ENCODE results near the gene DYRK1A.

The DYRK1A gene

DNA sequence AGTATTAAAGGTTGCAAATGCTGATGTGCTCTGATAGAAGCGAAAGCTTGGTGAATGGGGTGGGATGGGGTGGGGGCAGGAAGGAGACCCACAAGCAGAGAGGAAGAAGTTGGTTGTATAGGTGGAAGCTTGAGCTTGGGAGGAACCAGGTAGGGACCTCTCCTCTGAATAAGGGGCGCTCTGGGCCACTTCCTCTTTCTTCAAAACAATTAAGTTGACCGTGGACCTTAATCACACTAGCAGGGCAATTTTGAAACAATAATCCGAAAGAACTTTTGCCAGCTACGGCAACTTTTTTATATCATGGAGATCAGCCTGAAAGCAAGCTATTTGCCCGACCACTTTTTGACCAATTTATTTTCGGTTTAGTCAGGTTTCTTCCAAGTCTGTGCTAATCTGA lies 1.9 kb upstream of the DYRK1A start:
- no peak for DNase-seq

DNA sequence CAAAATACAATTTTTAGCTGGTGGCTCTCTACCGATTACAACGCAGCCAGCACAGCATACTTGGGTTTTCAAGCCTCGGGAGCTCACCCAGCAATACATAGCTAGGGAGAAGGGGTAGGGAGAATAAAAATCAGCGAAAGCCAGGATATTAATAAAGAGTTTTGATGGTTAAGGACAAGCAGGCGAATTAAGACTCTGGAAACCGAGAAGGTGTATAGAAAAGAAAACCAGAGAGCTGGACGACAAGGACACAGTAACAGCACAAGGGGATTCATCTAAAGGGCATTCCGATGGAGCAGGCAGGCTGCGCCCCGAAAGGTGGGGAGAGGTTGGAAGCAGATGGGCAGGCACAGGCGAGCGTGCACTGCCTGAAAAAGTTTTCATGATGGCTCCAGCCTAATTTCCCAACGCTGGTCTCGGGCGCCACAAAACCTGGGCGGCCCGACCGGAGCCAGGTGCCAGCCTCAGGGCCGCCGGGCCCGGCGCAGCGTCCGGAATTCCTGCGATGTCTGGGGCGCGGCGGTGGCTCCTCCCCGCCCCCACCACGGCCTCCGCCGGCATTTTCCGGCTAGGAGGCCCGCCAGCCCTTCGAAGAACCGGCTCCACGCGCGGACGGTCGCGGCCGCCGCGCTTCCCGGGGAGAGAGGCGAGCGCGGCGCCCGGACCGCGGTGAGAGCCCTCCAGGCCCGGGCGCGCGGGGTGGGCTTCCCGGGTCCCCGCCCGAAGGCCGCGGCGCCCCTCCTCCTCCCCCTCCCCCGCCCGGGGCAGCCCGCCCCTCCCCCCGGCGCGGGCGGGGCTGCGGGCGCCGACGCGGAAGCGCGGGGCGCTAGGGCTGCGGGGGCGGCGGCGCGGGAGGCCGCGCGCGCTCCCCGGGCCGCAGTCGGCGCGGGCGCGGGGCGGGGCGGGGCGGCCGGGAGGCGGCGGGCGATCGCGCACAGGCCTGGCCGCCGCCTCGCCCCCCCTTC lies 774 bp upstream of the DYRK1A start:
- peak; percentile 98 for DNase-seq

DNA sequence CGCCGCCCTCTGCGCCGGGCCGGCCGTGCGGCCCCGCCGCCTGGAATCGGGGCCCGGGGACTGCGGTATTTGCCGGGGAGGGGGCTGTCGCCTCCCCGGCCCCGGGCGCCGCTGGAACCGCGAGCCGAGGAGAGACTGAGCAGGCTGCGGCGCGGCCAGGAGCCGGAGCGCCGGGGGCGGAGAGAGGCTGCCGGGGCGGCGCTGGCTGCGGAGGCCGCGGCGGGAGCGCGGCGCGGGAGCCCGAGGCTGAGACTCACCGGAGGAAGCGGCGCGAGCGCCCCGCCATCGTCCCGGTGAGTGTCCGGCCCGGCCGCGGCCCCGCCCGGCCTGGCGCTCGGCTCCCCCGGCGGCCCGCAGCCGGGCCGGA lies 746 bp downstream of the DYRK1A start:
- no peak for DNase-seq

DNA sequence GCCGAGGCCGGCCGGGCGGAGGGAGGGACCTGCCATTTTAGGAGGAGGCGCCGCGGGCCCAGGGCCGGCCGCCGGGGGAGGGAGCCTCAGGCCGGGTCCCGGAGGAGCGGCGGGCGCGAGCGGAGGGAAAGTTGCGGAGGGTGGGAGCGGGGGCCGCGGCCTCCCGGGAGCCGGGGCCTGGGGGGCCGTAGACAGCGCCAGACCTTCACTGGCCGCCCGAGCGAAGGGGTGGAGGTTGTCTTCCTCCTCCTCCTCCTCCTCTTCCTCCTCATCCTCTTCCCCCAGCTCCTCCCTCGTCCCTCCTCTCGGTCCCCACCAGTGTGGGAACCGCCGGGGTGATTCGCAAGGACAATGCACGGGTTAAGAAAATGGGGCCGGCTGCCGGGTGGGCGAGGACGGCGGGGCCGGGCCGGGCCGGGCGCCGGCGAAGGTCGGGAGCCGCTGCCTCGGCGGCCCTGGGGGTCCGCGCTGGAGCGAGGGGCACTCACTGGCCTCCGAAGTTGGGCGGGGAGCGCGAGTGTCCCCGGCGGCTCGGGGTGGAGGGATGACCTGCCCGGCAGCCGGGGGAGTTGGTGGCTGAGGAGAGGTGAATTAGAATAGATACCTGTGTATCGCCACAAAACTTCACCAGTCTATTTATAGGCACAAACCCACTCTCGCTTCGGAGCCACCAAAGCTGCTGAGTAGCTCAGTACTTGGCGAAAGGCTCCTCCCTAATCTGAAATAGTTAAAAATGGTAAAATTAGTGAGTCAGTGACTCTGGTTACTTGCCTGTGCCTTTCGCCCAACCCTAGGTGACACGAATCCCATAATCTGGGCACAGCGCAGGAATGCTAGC lies 1.3 kb downstream of the DYRK1A start:
- peak; percentile 63 for DNase-seq

DNA sequence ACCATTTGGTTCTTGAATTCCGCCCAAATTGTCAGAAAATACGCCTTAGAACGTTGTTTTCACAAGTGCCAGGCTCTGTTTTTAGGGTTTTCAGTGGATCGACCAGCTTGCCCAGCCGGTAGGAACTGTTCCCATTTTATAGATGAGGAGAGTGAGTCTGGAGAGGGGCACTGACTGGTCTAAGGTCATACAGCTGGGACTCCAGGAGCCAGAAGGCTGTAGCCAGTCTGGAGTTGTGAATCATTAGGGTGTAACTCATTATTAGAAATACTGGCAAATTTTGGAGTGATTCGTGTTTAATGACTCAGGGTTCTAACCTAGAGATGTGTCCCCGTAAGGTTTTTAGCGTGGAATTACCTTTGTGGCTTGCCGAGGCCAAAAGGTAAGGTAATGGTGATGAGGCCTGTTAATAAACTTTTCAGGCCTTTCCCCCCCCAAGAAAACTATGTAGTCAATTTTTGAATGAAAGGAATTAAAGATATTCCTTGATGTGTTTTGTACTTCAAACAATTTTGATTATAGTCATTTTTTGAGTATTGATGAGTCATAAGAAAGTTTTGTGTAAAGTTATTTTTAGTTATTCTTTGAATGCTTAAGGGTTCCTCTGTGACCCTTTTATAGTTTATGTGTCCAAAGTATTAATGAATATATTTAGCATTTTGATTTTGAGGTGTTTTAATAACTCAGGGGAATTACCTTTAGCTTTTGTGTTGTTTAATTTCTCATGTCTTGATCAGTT lies 2.1 kb downstream of the DYRK1A start:
- DNase-seq = no peak

DNA sequence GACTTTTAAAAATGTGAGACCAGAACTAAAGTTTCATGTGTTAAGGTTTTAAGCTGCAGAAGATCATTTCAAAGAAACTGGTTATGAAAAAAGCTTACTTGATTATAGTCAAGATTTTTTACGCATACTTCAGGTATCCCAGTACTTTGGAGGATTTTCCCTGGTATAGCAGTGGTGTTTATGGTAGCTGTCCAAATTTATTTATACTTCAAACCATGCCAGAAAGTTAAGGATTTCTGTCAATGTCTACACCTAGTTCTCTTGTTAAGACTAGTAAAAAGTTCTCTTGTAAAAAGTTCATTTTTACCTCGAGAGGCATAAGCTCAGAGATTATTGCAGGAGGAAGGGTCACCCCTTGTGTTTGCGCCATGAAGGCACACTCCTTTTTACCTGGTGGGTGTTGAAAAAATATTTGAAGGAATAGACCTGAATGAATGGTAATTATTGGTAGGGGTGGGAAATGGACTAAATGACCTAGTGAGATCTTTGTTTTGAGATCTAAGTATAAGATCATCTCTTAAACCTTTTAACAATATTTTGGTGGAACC lies 2.8 kb downstream of the DYRK1A start:
- DNase-seq = no peak

DNA sequence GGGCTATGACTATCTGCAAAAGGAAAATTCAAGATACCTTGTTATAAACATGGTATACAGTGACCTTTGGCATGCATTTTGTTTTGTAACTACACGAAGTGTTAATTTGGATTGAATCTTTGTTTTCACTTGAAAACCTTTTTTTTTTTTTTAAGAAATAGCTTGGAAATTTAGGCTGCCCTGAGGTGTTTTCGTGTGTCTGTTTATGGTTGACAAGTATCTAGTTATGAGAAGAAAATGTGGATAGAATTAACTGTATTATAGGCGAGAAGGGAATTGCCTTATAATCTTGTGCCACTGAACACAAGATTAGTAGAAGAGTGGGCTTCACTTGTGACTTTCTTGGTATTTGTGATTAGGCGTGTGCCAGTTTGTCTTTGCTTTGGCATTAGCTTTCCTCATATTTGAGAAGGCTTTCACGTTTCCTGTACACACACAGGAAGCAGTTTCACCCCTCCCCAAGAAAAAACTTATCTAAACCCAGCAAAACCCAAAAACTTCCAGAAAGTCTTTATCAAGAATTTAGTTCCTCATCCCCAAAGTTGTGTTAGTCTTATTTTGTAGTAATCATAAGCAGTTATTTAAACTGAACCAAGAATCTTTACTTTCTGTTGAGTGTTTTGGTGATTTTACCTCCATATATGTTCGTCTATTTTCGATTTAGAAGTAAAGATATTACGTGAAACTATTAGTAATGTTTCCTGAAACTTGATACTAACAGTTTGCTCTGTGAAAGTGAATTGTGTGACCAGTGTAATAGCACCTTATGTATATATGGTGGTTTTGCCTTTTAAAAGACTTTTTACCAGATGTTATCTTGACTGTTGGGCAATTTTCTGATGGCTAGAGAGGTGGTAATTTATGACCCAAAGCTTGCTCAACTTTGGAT lies 3.8 kb downstream of the DYRK1A start:
- DNase-seq = no peak

DNA sequence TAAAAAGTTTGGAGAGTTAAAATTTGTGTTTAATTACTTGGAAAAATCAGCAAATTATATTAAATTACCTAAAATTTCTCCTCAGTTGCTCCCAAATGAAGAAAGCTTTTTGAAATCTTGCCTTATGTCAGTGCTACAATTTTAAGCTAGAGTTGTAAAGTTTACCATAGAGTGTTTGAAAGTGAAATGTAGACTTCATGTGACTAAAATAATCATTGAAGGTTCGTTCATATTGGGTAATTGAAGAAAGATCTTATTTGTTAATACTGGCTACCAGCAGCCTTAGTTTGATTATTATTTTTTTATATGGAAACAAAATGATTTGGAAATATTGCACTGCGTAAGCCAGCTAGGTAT lies 4.4 kb downstream of the DYRK1A start:
- no peak for DNase-seq

DNA sequence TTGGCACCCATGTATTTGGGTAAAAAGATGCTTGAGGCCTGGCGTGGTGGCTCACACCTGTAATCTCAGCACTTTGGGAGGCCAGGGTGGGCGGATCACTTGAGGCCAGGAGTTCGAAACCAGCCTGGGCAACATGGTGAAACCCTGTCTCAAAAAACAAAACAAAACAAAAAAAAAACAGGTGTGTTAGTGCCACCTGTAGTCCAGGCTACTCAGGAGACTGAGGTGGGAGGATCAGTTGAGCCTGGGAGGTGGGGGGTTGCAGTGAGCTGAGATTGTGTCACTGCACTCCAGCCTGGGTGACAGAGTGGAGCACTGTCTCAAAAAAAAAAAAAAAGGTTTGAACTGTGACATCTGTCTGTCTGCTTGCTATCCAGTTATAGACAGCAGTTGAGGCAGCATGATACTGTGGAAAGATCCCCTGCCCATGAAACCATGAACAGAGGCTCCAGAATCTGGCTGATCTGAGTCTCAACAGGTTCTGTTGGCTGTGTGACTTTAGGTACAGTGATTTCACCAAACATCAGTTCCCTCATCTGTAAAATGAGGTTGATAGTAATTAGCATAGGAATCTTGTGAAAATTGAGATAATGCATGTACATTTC lies 5.7 kb downstream of the DYRK1A start:
- no peak for DNase-seq

DNA sequence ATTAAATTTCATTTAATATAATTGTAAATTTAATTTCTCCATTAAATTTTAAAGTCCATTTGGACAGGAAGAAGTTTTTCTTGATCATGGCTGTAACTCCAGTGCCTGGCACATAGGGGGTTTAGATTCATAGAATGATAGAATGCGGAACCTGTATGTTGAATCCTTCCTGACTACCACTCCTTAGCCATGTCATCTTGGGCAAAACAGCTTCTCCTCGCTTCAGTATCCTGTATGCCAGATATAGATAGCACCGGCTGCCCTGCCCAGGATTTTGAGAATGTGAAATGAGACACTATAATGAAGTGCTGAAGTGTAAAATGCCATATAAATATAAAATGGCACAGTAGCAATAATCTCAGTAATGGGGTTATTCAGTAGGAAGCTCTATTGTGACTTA lies 6.4 kb downstream of the DYRK1A start:
- DNase-seq = no peak

DNA sequence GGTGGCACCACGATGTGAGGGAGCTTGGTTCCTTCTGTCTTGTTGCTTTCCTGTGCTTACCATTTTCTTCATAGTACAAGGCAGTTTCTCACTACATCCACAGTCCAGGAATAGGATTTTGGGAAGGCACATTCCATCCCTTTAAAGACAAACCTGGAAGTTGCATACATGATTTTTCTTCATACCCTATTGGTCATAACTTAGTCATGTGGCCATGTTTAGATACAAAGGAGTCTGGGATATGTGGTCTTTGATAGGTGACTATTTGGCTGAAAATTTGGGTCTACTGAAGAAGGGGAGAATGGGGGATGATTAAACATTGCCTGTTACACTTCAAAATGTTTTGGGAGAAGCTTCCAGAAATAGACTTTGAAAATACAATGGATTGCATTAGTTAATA lies 7.0 kb downstream of the DYRK1A start:
- no peak for DNase-seq

DNA sequence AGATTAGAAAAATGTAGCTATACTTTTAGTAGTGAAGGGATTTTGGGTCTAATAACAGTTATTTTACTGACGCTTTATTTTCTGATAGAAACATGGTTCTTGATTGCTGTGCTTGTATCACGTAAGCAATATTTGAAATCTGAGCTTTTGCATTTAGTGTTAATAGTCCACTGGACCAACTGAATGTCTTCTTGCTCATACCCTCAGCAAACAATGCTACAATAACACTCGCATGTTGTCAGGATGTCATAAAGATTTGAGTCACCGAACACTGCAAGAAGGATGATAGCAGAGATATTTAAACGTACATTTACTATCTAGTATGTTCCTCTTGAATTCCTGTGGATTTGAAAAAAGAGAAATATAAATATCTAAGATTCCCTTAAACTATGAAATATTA lies 7.5 kb downstream of the DYRK1A start:
- DNase-seq = no peak

DNA sequence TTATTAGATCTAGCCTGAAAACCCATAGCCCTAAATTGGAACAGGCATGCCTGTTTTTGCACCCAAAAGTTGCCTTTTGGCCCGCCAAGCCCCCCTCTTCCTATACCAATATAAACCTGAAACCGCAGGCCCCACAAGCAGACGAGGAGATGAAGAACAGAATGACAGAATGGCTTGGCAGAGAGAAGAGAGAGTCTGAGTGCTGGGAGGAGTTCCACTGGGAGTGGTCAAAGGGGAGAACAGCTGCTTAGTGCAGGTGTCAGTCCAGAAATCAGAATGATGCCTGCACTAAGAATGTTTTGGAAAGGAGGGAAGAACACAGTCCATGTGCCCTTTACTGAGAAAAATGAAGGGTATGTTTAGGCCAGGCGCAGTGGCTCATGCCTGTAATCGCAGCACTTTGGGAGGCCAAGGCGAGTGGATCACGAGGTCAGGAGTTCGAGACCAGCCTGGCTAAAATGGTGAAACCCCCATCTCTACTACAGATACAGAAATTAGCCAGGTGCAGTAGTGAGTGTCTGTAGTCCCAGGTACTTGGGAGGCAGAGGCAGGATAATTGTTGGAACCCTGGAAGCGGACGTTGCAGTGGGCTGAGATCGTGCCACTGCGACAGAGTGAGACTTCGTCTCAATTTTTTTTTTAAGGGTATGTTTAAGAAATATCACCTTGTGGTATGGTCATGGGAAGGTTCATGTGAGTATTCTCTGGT lies 9.4 kb downstream of the DYRK1A start:
- no peak for DNase-seq

DNA sequence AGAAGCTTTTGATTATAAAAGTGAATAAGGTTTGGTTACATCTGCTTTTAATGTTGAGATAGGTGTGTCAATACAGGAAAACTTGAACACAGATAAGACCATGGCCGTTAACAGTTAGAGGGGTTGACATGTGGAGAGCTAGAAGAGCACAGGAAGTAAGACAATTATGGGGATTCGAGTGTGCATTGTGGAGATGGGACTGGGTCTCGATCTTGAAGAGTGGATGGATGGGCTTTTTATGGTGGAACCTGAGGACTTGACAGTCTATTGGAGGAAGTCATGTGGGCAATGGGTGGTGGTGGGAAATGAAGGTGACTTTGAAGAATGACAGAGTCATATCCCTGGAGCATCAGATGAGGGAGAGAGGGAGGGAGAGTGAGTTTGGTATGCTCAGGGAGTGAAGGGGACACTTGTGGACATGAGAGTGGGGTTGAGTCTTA lies 12.1 kb downstream of the DYRK1A start:
- no peak for DNase-seq

DNA sequence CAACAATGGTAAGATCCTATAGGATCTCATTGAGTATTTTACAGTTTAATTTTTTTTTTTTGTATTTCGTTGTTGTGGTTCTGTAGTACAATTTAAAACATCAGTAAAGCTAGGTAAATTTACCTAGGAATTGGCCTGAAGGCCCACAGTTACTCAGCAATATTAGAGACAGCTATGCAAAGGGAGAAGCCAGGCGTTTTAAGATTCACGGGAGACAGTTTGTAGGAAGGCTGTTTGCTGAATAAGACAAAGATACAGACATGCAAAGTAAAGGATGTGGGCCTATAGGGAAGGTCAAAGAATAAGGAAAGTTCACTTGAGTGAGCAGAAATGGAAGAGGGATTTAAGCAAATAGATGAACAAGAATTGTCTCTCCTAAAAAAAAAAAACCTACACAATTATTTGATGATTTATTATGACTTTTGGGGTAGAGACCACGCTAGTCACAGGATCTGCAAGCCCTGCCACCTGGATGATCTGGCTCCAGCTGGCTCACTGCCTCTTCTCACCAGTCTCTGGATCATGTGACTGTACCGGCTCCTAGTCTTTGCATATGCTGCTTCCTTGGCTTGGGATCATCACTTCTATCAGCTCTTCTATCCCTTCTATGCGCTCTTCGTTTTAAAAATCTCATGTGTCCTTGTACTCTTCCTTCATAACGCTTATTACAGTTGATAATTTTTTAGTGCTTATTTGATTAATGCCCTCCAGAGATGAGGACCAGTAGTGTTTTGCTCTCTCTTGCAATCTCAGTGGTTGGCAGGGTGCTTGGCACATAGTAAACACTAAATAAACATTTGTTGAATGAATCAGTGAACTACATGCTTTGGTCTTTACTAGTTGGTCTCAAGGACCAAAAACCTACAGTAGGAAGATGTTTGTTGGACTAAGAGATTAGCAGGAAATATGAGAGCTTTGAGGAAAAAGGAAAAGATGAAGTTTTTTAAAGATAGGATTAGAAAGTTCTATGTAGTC lies 14.1 kb downstream of the DYRK1A start:
- DNase-seq = no peak

DNA sequence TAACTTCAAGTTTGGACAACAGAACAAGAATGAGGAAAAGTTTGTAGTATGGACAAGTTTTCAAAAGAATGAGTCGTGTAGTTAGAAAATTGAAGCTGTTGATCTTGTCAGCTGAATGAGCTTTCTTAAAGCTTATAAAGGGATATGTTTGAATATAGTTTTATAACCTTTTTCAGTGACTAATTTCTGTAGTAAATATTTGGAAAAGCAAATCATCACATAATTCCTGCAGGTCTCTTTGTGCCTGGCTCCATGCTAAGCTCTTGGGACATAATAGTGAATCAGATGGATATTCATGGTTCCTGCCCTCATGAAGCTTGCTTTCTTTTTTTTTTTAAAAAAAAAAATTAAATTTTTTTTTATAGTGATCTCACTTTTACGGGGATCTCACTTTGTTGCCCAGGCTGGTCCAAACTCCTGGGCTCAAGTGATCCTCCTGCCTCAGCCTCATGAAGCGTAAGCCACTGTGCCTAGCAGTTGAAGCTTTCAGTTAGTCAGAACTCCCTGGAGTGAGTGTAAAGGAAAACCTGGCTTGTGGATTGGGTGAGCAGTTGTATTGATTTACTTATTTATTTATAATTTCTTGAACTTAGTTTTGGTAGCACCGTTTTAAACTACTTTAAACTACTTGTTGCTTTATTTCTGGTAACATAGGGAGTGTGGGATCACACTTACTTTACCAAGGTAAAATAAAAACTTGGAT lies 15.5 kb downstream of the DYRK1A start:
- no peak for DNase-seq

DNA sequence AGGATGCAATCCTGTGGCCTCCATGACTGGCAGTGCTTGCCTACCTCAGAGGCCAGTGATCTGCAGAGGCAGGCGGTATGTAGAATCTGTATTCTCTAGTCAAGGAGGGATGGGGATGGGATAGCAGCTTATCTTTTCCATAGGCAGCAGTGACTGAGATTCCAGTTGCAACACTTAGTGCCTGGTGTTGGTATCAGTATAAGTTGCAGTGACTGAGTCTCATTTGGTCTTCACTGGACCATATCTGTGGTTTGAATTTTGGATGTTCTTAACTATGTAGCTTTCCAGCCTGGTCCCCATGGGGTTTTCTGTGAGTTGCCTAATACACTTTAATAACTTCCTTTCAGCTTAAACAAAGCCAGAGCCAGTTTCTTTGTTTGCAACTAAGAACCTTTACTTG lies 16.5 kb downstream of the DYRK1A start:
- DNase-seq = no peak

DNA sequence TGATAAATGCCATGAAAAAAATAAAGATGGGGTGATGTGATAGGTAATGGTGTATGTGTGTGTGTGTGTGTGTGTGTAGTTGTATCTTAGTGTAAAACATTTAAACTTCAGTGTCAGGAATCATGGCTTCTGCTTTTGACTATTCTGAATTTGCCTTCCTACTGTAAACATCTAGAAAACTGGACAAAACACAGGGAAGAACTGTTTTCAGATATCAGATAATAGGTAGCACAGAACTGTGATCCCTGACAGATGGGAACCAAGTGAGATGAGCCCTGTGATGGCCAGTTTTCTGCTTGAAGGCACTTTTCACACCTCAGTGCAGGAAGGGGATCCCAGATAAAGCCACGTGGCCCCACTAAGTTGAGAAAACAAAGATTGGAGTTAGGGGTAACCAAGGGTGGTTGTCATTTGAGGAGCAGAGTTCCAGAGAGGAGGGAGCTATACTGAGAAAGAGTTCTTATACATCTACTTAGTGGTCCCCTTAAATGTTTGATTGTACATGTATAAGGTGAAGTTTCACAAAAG lies 17.3 kb downstream of the DYRK1A start:
- DNase-seq = no peak
